Colonic mucosa (tissue), 4 donors: ENCODE results near the gene MOG. TPM values are rescaled to one million over a fixed set of nuclear protein-coding genes. Genes with fewer than 3 reads are reported as not detected.
"Not testable (repeated sequence)": the region's sequence is repeated elsewhere in the genome, so short reads cannot be mapped to it uniquely, and the experiment has no call there.

ENCODE experiments used
- DNase-seq: peaks from one replicate; pipeline ENCODE4 v3.0.0-alpha.2; 2020
- H3K27ac ChIP-seq: fragments of 200-600 bp; one replicate; pipeline ENCODE4 v1.8.0; 2021
- H3K27me3 ChIP-seq: fragments of 200-600 bp; one replicate; pipeline ENCODE4 v1.8.0; 2021
- H3K36me3 ChIP-seq: fragments of 200-600 bp; one replicate; pipeline ENCODE4 v1.8.0; 2021
- H3K4me1 ChIP-seq: fragments of 200-600 bp; one replicate; pipeline ENCODE4 v1.8.0; 2021; ENCODE audit warnings: mild to moderate bottlenecking
- H3K4me3 ChIP-seq: fragments of 200-600 bp; one replicate; pipeline ENCODE4 v1.8.0; 2021
- H3K9ac ChIP-seq, 2 donors: one replicate each; pipeline ENCODE4 v1.7.0; 2013; ENCODE audit warnings: control low read depth in 2 of 2, low read depth in 2 of 2, low read length in 2 of 2
- H3K9me3 ChIP-seq: fragments of 200-600 bp; one replicate; pipeline ENCODE4 v1.8.0; 2021
- intact Hi-C: fragments of 100-400 bp; cut with DNase I; formaldehyde crosslinking; loops from one replicate; pipeline ENCODE4 v1.14.1; 2022
- total RNA-seq, 2 donors: library from RNA; stranded (reverse); fragmentation: NEBNext Ultra II Directional in 1 of 2; extraction: Animal tissue kit (Norgen Biotek cat#: 25700) in 1 of 2; gene quantifications; one replicate each; pipeline ENCODE4 v1.2.1, GENCODE V29; 2021
- TF ChIP-seq, protein P1 (sequence below): fragments of 200-600 bp; IDR thresholded peaks from one replicate; pipeline ENCODE4 v1.8.0; 2022; ENCODE audit warnings: antibody characterized with exemption, mild to moderate bottlenecking
- donor health status: healthy.
- donor health status: DM: no; HTN: no; CAD: no.
- donor health status: DM: no; HTN: no; CAD: no.

Gene MOG
- total RNA-seq, 2 donors from 2014 or later, result not detected

DNA sequence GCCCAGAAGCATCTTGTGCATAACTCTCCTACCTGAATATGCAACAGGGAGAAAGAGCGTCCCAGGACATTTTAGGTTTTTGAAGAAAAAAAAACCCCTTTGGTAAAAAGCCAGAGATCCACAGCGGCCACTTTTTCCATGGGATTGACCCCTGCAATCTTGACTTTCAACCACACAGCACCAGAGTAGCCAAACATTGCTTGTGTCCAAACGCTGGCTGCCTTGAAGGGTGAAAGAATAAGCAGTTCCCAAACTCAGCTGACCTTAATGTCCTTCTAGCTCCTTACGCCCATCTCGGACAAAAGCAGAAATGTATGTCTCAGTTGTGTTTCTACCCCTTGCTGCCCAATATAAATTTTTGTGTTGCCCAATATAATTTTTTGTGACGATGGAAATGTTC lies 1.2 kb upstream of the MOG start:
- intact Hi-C loops, result no loop called here
- Histone ChIP-seq H3K9ac (no peak overlapping the region), H3K27ac (no peak overlapping the region), H3K36me3 (no peaks in the 10 kb centered on the region), H3K9me3 (no peaks in the 10 kb centered on the region), H3K27me3 (no peaks in the 10 kb centered on the region), H3K4me1 (no peaks in the 10 kb centered on the region), H3K4me3 (no peak overlapping the region)
- TF ChIP-seq, protein P1, sequence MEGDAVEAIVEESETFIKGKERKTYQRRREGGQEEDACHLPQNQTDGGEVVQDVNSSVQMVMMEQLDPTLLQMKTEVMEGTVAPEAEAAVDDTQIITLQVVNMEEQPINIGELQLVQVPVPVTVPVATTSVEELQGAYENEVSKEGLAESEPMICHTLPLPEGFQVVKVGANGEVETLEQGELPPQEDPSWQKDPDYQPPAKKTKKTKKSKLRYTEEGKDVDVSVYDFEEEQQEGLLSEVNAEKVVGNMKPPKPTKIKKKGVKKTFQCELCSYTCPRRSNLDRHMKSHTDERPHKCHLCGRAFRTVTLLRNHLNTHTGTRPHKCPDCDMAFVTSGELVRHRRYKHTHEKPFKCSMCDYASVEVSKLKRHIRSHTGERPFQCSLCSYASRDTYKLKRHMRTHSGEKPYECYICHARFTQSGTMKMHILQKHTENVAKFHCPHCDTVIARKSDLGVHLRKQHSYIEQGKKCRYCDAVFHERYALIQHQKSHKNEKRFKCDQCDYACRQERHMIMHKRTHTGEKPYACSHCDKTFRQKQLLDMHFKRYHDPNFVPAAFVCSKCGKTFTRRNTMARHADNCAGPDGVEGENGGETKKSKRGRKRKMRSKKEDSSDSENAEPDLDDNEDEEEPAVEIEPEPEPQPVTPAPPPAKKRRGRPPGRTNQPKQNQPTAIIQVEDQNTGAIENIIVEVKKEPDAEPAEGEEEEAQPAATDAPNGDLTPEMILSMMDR, result no peak
- no peak for DNase-seq

DNA sequence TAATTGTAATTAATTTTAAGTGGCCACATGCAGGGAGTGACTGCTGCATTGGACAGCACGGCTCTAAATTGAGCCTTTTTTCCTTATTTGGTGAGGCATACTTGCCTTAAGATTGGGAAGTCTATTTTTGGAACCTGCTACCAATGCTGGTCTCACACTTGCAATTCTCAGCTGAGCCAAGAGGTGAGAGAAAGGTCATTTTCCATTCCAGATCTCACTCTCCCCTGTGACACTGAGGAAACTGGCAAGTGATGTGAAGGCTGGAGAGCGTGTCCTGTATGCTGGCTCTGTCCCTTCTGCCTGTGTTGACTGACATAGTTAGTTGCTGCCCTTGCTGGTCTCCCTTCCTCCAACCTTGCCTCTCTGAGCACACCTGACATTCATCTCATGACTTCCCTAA lies 735 bp upstream of the MOG start:
- TF ChIP-seq, protein P1, result no peak
- H3K27ac ChIP-seq, result no peak overlapping the region
- intact Hi-C loops, result no loop called here
- no peak overlapping the region for H3K4me3 ChIP-seq
- no peaks in the 10 kb centered on the region for H3K27me3 ChIP-seq
- H3K9me3 ChIP-seq, result no peaks in the 10 kb centered on the region
- H3K4me1 ChIP-seq, result no peaks in the 10 kb centered on the region
- H3K36me3 ChIP-seq, result no peaks in the 10 kb centered on the region
- no peak for DNase-seq
- no peak overlapping the region for H3K9ac ChIP-seq

DNA sequence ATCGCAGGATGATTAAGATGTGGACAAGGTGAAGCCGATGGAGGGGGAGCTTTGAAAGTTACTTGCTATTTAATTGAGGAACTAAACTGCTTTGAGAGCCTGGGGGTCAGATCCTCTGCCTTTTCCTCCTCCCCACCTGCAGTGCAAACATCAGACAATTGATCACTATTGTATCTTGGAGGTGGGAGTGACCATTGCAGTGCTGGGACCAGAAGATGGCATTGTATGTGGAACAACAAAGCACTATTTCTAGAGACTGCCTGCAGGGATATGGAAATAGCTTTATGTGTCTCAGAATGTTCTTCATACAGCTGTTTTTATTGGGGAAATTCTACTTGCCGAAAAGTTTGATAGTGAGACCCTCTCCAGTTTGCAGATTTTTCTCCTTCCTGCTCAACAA lies 4.2 kb downstream of the MOG start:
- no peak for DNase-seq
- TF ChIP-seq, protein P1, result no peak
- intact Hi-C loops, result no loop called here
- no peaks in the 10 kb centered on the region for H3K9me3 ChIP-seq
- no peaks in the 10 kb centered on the region for H3K36me3 ChIP-seq
- H3K27ac ChIP-seq, result no peak overlapping the region
- H3K4me3 ChIP-seq, result no peak overlapping the region
- no peak overlapping the region for H3K9ac ChIP-seq
- no peaks in the 10 kb centered on the region for H3K27me3 ChIP-seq
- H3K4me1 ChIP-seq, result no peaks in the 10 kb centered on the region

DNA sequence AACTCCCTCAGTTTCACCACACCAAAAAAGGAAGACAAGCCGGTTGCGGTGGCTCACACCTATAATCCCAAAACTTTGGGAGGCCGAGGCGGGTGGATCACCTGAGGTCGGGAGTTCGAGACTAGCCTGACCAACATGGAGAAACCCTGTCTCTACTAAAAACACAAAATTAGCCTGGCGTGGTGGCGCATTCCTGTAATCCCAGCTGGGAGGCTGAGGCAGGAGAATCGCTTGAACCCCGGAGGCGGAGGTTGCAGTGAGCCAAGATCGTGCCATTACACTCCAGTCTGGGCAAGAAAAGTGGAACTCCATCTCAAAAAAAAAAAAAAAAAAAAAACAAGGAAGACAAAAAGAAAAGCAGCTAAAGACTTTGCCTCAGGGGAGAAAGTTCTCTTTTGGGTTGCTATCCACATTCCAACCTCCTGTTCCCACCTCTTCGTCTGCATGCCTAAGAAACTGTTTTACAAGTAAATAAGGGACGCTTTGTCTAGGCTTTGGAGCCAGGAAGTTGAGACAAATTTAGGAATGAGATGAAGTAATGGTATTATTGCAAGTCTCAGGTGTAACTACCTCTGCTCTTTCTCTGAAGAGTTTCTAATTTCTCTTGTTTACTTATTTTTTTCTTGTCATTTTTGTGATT lies 4.7 kb downstream of the MOG start:
- H3K4me3 ChIP-seq, DNase-seq, H3K9me3 ChIP-seq, H3K4me1 ChIP-seq, H3K27me3 ChIP-seq, H3K27ac ChIP-seq, H3K36me3 ChIP-seq, H3K9ac ChIP-seq, intact Hi-C loops: not testable (repeated sequence)

GRCh38 chr6:29663300-29664042 lies 6.6 kb downstream of the MOG start:
- H3K9me3 ChIP-seq, result no peaks in the 10 kb centered on the region
- no peaks in the 10 kb centered on the region for H3K4me1 ChIP-seq
- H3K9ac ChIP-seq, result no peak overlapping the region
- TF ChIP-seq, protein P1, result no peak
- no peak for DNase-seq
- H3K27me3 ChIP-seq, result no peaks in the 10 kb centered on the region
- no peaks in the 10 kb centered on the region for H3K36me3 ChIP-seq
- intact Hi-C loops, result no loop called here
- H3K27ac ChIP-seq, result no peak overlapping the region
- no peak overlapping the region for H3K4me3 ChIP-seq
